Kidney (tissue), 14 donors: ENCODE data around the gene OR8G1. TPM values are rescaled to one million over a fixed set of nuclear protein-coding genes. Genes with fewer than 3 reads are reported as not detected.

ENCODE experiments used
- DNase-seq, 5 donors: peaks; one replicate each; pipeline ENCODE4 v3.0.0-alpha.2; 2013 to 2020
- FAIRE-seq: peaks from 2 replicates; lab custom pipeline; 2012; peaks lifted over from hg19 to GRCh38; lab: Jason Lieb, UNC
- H3K27ac ChIP-seq, 2 donors: one replicate each; pipeline ENCODE4 v1.7.0; 2013; ENCODE audit warnings: low read depth in 2 of 2, low read length in 2 of 2, inconsistent platforms in 1 of 2
- H3K27me3 ChIP-seq: one replicate; pipeline ENCODE4 v1.7.1; 2013; ENCODE audit warnings: low read length, inconsistent platforms; ENCODE audit not compliant: control insufficient read depth, insufficient read depth
- H3K36me3 ChIP-seq, 3 donors: one replicate each; pipeline versions ENCODE4 v1.7.0 to v1.7.1; 2013; ENCODE audit warnings: low read length in 3 of 3, control low read depth in 1 of 3, inconsistent platforms in 1 of 3; ENCODE audit not compliant: insufficient read depth in 3 of 3, control insufficient read depth in 2 of 3
- H3K4me1 ChIP-seq, 3 donors: one replicate each; pipeline versions ENCODE4 v1.7.0 to v1.7.1; 2013; ENCODE audit warnings: low read length in 3 of 3, inconsistent platforms in 1 of 3, low read depth in 1 of 3; ENCODE audit not compliant: control insufficient read depth in 2 of 3, insufficient read depth in 2 of 3
- H3K4me3 ChIP-seq, 3 donors: one replicate each; pipeline versions ENCODE4 v1.7.0 to v1.8.1; 2013; ENCODE audit warnings: low read length in 3 of 3, control low read depth in 1 of 3, inconsistent platforms in 1 of 3
- H3K9ac ChIP-seq, 3 donors: one replicate each; pipeline versions ENCODE4 v1.7.0 to v1.7.1; 2013; ENCODE audit warnings: low read length in 3 of 3, control low read depth in 1 of 3, inconsistent platforms in 1 of 3
- H3K9me3 ChIP-seq, 3 donors: one replicate each; pipeline versions ENCODE4 v1.7.0 to v1.7.1; 2013; ENCODE audit warnings: low read length in 3 of 3, control low read depth in 1 of 3, inconsistent platforms in 1 of 3; ENCODE audit not compliant: control insufficient read depth in 2 of 3, insufficient read depth in 1 of 3
- CTCF ChIP-seq: IDR thresholded peaks from 3 replicates; pipeline ENCODE4 v1.5.1; 2012; ENCODE audit warnings: mild to moderate bottlenecking, moderate library complexity, borderline replicate concordance; ENCODE audit not compliant: insufficient read depth; ENCODE audit errors: extremely low read depth
- intact Hi-C: fragments of 100-400 bp; cut with DNase I; formaldehyde crosslinking; loops from one replicate; pipeline ENCODE4 v1.11.1; 2022
- polyA plus RNA-seq: library from polyadenylated mRNA; stranded (reverse); fragments of 350-450 nt; fragmentation: Illumina TruSeq; extraction: RNeasy Lipid Tissue Mini Kit (QIAGEN cat#74804); gene quantifications from one replicate; pipeline ENCODE4 v1.2.3, GENCODE V29; 2014; ENCODE audit warnings: low read depth, low replicate concordance; ENCODE audit not compliant: insufficient read depth
- total RNA-seq: library from RNA; stranded (reverse); fragmentation: NEBNext Ultra II Directional; extraction: Animal tissue kit (Norgen Biotek cat#: 25700); gene quantifications from one replicate; pipeline ENCODE4 v1.2.1, GENCODE V29; 2021
- donor health status: control.
- donor health status: control.
- donor health status: control.
- donor health status: control.
- donor health status: control.
- donor health status: DM: yes; HTN: yes; CAD: no.
- donor health status: Normal renal cell carcinoma (clear cell type).

The OR8G1 gene
- total and polyA plus RNA-seq, 2 donors from 2014 or later: not detected

- Histone ChIP-seq H3K27ac (no peak overlapping the region), H3K4me1 (no peaks in the 10 kb centered on the region), H3K27me3 (no peaks in the 10 kb centered on the region), H3K36me3 (no peaks in the 10 kb centered on the region), H3K4me3 (no peak overlapping the region), H3K9me3 (no peaks in the 10 kb centered on the region), H3K9ac (no peak overlapping the region)
- DNase-seq (no peak), FAIRE-seq (no peak)
- intact Hi-C loops: no loop called here
- TF ChIP-seq CTCF: no peak
These were observed 35.2 kb downstream of the OR8G1 start for GRCh38 chr11:124276081-124276480.

DNA sequence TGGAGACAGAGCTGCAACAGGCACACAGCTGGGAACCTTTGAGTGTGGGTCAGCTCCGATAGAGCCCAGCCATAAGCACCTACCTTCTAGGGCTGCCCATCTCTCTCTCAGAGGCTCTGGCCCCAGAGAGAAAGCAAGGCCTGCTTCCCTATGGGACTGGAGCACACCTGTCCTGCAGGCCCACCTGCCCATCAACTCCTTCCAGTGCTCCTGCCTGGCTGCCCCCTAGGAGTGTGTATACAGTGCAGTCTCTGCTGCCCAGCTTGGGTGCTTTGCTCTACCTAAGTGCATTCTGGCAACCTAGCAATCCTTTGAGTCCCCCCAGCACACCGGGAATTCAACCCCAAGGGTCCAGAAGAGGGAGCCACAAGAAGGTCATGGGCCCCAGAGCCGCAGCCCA is 36.3 kb downstream of the OR8G1 start:
- H3K4me3 ChIP-seq: no peak overlapping the region
- no peaks in the 10 kb centered on the region for H3K27me3 ChIP-seq
- H3K4me1 ChIP-seq: no peaks in the 10 kb centered on the region
- TF ChIP-seq CTCF: no peak
- FAIRE-seq (no peak), DNase-seq (peak in 1 of 5 donors; percentile 33)
- no peaks in the 10 kb centered on the region for H3K9me3 ChIP-seq
- H3K9ac ChIP-seq: no peak overlapping the region
- intact Hi-C loops: no loop called here
- no peak overlapping the region for H3K27ac ChIP-seq
- H3K36me3 ChIP-seq: no peaks in the 10 kb centered on the region

DNA sequence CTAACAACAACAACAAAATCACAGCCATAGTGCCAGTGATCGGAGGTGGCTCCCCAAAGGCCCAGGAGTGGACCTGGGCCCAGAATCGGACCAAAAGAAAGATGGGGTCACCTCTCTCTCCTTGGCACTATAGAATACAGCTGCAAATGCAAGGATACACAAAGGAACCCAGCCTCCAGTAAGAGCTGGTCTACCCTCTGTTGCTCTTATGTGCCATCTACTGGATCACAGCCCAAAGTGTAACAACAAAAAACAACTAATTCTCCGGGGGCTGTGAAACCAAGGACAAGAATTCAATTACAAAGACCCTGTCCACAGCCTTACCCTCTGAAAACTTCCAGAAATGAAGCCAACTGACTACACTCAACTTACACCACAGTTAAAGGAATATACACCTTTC is 36.9 kb downstream of the OR8G1 start:
- DNase-seq: peak in 1 of 5 donors; percentile 5
- Histone ChIP-seq H3K4me3 (no peak overlapping the region), H3K27me3 (no peaks in the 10 kb centered on the region), H3K9me3 (no peaks in the 10 kb centered on the region), H3K4me1 (no peaks in the 10 kb centered on the region), H3K9ac (no peak overlapping the region), H3K27ac (no peak overlapping the region), H3K36me3 (no peaks in the 10 kb centered on the region)
- intact Hi-C loops: no loop called here
- no peak for FAIRE-seq
- TF ChIP-seq CTCF: no peak

DNA sequence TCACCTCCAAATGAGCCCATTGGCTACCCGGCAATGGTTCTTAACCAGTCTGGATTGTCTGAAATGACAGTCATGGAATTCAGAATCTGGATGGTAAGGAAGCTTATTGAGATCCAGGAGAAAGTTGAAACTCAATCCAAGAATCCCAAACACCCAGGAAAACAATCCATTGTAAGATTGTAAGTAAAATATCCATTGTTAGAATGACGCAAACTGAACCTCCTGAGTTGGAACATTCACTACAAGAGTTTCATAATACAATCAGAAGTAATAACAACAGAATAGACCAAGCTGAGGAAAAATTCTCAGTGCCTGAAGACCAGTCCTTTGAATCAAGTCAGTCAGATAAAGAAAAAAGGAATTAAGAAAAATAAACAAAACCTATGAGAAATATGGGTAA is 37.4 kb downstream of the OR8G1 start:
- H3K27me3 ChIP-seq: no peaks in the 10 kb centered on the region
- H3K9ac ChIP-seq: no peak overlapping the region
- FAIRE-seq (no peak), DNase-seq (no peak)
- no peak overlapping the region for H3K27ac ChIP-seq
- no peak for TF ChIP-seq CTCF
- intact Hi-C loops: no loop called here
- no peaks in the 10 kb centered on the region for H3K36me3 ChIP-seq
- H3K9me3 ChIP-seq: no peaks in the 10 kb centered on the region
- H3K4me3 ChIP-seq: no peak overlapping the region
- no peaks in the 10 kb centered on the region for H3K4me1 ChIP-seq
